Mucosa of descending colon (tissue), 3 donors: Measurements from ENCODE around the gene MTG1. TPM values are rescaled to one million over a fixed set of nuclear protein-coding genes. Genes with fewer than 3 reads are reported as not detected.
"Not testable (repeated sequence)": the region's sequence is repeated elsewhere in the genome, so short reads cannot be mapped to it uniquely, and the experiment has no call there.

Experiments used
- ATAC-seq: fragments of 200-7000 bp; cut with Tn5 transposase; one replicate; pipeline ENCODE4 v1.9.1; 2020; ENCODE audit warnings: mild to moderate bottlenecking, moderate library complexity
- DNase-seq, 3 donors: peaks; one replicate each; pipeline ENCODE4 v3.0.0-alpha.2; 2020
- H3K36me3 ChIP-seq: fragments of 200-600 bp; one replicate; pipeline ENCODE4 v1.8.0; 2021; ENCODE audit warnings: low read depth, mild to moderate bottlenecking
- H3K4me1 ChIP-seq: fragments of 200-600 bp; one replicate; pipeline ENCODE4 v1.8.0; 2021; ENCODE audit warnings: low read depth, mild to moderate bottlenecking
- H3K4me3 ChIP-seq: fragments of 200-600 bp; one replicate; pipeline ENCODE4 v1.8.0; 2021; ENCODE audit warnings: mild to moderate bottlenecking
- H3K9me3 ChIP-seq: fragments of 200-600 bp; one replicate; pipeline ENCODE4 v1.8.0; 2021; ENCODE audit warnings: mild to moderate bottlenecking
- intact Hi-C, 2 donors: fragments of 100-400 bp; cut with DNase I in 1 of 2; cut with micrococcal nuclease in 1 of 2; formaldehyde crosslinking; loops; one replicate each; pipeline versions ENCODE4 v1.11.0 to v1.11.1; 2022; cut with DNase I, micrococcal nuclease
- total RNA-seq, 3 donors: library from RNA; stranded (reverse); fragmentation: NEBNext Ultra II Directional in 2 of 3; extraction: Animal tissue kit (Norgen Biotek cat#: 25700) in 2 of 3; gene quantifications; one replicate each; pipeline versions ENCODE4 v1.2.1 to v1.2.4, GENCODE V29; 2021 to 2023
- TF ChIP-seq, protein P1 (sequence below): fragments of 200-600 bp; IDR thresholded peaks from one replicate; pipeline ENCODE4 v1.8.0; 2022; ENCODE audit warnings: antibody characterized with exemption, mild to moderate bottlenecking
- donor health status: DM: no; HTN: no; CAD: no; lungs with moderate emphysema.
- donor health status: DM: no; HTN: no; CAD: no.
- donor health status: DM: no; HTN: yes; CAD: no.

The MTG1 gene
- total RNA-seq, 3 donors from 2014 or later = 43.6 to 52.7 (median 45.6) TPM

DNA sequence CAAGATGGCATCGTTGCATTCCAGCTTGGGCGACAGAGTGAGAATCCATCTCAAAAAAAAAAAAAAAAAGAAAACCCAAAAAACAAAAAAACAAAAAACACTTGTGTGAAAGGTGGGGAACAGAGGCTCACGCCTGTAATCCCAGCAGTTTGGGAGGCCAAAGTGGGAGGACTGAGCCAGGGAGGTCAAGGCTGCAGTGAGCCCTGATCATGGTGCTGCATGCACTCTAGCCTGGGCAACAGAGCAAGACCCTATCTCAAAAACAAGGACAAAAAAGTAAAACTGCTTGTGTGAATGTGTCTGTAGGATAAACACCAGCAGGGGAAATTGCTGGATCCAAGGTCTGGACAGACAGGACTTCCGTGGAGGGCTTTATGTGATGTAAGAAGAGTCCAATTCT is 10.4 kb upstream of the MTG1 start:
- ATAC-seq (no peak), DNase-seq (peak in 2 of 3 donors; percentile 2 to 11)
- intact Hi-C loops = no loop called here
- peaks cover 6% of the 10 kb centered on the region for H3K4me1 ChIP-seq
- no peak overlapping the region for H3K4me3 ChIP-seq
- H3K36me3 ChIP-seq = no peaks in the 10 kb centered on the region
- TF ChIP-seq, protein P1, sequence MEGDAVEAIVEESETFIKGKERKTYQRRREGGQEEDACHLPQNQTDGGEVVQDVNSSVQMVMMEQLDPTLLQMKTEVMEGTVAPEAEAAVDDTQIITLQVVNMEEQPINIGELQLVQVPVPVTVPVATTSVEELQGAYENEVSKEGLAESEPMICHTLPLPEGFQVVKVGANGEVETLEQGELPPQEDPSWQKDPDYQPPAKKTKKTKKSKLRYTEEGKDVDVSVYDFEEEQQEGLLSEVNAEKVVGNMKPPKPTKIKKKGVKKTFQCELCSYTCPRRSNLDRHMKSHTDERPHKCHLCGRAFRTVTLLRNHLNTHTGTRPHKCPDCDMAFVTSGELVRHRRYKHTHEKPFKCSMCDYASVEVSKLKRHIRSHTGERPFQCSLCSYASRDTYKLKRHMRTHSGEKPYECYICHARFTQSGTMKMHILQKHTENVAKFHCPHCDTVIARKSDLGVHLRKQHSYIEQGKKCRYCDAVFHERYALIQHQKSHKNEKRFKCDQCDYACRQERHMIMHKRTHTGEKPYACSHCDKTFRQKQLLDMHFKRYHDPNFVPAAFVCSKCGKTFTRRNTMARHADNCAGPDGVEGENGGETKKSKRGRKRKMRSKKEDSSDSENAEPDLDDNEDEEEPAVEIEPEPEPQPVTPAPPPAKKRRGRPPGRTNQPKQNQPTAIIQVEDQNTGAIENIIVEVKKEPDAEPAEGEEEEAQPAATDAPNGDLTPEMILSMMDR = no peak
- H3K9me3 ChIP-seq = no peaks in the 10 kb centered on the region

DNA sequence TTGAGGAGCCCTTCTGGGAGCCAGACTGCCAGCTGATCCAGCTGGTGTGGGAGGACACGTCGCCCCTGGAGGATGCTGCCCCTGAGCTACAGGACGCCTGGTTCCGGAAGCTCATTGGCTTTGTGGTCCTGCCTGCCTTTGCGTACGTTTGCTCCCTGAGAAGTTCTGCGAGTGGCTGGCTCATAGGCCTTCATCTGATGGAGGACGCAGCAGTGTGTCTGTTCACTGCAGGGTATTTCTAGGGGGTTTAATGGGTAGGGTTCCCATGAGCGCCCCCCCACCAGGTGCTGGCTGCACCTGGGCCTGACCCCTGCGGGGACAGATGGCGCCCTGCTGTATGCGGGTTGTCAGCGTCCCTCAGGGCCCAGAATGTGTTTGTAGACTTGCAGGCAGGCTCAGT is 9.9 kb upstream of the MTG1 start:
- ATAC-seq (no peak), DNase-seq (peak in 2 of 3 donors; percentile 14 to 27)

DNA sequence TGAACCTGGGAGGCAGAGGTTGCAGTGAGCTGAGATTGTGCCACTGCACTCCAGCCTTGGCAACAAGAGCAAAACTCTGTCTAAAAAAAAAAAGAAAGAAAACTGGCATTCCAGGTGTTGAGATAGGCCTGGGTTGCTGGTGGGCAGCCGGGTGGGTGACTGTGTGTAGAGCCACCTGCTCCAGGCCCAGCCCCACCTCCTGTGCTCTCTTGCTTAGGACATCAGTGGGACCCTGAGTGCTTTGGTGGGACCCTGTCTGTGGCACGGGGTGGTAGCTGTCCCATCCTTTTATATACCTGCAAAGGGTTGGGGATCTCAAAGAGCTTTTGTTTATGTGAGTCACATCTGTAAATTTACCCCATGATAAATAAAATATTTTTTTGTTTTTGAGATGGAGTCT is 8.7 kb upstream of the MTG1 start:
- no peak overlapping the region for H3K4me3 ChIP-seq
- intact Hi-C loops = no loop called here
- ATAC-seq (no peak), DNase-seq (peak in 2 of 3 donors; percentile 4 to 31)
- no peaks in the 10 kb centered on the region for H3K9me3 ChIP-seq
- no peaks in the 10 kb centered on the region for H3K36me3 ChIP-seq
- H3K4me1 ChIP-seq = no peaks in the 10 kb centered on the region
- TF ChIP-seq, protein P1 = no peak

More for the DNA sequence above, 9.9 kb upstream of the MTG1 start:
- Histone ChIP-seq H3K4me1 (peaks cover 6% of the 10 kb centered on the region), H3K4me3 (no peak overlapping the region), H3K36me3 (no peaks in the 10 kb centered on the region), H3K9me3 (no peaks in the 10 kb centered on the region)
- intact Hi-C loops = no loop called here
- TF ChIP-seq, protein P1 = no peak

DNA sequence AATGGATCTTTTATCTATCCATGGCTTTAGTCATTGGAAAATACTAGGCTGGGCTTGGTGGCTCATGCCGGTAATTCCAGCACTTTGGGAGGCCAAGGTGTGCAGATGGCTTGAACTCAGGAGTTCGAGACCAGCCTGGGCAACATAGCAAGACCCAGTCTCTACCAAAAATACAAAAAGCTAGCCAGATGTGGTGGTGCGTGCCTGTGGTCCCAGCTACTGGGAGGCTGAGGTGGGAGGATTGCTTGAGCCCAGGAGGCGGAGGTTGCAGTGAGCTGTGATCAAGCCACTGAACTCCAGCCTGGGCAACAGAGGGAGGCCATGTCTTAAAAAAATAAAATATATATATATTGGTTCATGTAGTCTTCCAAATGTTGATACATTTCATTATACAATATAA is 7.0 kb upstream of the MTG1 start:
- H3K9me3 ChIP-seq, H3K36me3 ChIP-seq, H3K4me3 ChIP-seq, ATAC-seq, H3K4me1 ChIP-seq, intact Hi-C loops: not testable (repeated sequence)
- DNase-seq = peak in 1 of 3 donors; percentile 3

DNA sequence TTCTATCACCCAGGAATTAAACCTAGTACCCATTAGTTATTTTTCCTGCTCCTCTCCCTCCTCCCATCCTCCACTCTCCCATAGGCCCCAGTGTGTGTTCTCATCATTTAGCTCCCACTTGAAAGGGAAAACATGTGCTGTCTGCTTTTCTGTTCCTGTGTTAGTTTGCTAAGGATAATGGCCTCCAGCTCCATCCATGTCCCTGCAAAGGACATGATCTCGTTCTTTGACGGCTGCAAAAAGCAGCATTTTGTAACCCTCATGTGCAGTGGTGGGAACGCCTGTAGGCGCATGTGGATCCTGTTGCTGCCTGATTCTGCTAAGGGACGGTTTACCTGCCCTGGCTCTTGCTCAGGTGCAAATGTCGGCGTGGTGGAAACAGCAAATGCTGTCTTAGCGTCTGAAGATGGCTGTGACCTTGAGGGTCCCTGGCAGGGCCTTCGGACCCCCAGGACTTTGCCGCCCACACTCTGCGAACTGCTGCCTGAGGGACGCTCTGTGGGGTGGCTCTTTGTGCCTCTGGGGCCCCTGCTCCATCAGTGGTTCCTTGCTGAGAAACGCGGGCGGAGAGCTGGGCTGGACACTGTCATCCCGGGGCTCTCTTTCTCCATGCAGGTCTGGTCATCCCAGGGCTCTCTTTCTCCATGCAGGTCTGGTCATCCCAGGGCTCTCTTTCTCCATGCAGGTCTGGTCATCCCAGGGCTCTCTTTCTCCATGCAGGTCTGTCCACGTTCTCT is 5.6 kb upstream of the MTG1 start:
- DNase-seq (peak in 1 of 3 donors; percentile 50), ATAC-seq (no peak)
- TF ChIP-seq, protein P1 = no peak
- no peaks in the 10 kb centered on the region for H3K4me1 ChIP-seq
- intact Hi-C loops = no loop called here
- no peaks in the 10 kb centered on the region for H3K9me3 ChIP-seq
- no peaks in the 10 kb centered on the region for H3K36me3 ChIP-seq
- H3K4me3 ChIP-seq = no peak overlapping the region

DNA sequence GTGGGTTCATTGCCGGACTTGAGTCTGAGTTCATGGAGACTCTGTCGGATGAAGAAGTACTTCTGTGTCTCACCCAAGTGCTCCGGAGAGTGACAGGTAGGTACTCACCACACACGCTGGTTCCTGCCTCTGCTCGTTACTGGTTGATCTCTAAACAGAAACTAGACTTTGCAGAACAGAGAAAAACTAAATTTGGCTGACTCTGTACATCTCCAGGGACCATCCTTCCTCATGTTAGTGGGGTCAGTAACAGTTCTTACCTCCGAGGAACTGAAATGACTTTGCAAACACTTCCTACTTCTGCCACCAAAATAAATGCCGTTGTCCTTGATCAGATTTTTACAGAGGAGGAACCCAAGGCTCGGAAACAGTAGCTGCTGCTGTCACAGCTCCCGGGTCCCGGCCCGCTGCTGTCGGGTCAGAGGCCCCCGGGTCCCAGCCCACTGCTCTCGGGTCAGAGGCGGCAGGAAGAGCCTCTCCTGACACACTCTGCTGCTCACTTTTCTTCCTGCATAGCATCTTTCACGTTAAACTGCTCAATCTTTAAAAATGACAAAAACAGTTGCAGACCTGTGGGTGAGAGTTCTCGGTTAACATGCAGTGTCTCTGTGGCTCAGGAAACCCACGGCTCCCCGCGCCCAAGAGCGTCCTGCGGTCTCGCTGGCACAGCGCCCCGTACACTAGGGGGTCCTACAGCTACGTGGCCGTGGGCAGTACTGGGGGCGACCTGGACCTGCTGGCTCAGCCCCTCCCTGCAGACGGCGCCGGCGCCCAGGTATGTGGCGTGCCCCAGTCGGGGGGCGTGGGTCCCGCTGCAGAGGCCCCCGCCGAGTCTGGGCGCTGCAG is 4.8 kb upstream of the MTG1 start:
- DNase-seq = peak in 2 of 3 donors; percentile 40 to 68
- TF ChIP-seq, protein P1 = no peak
- H3K4me1 ChIP-seq = no peaks in the 10 kb centered on the region
- peak; percentile 61 for ATAC-seq
- no peak overlapping the region for H3K4me3 ChIP-seq
- intact Hi-C loops = no loop called here
- H3K9me3 ChIP-seq = no peaks in the 10 kb centered on the region
- H3K36me3 ChIP-seq = peaks cover 4% of the 10 kb centered on the region
